GM19463 (cell line): ENCODE measurements around the gene CABLES1.
"Not testable (repeated sequence)": the region's sequence is repeated elsewhere in the genome, so short reads cannot be mapped to it uniquely, and the experiment has no call there.

Experiments used
- ATAC-seq: cut with Tn5 transposase; IDR thresholded peaks from one replicate; pipeline ENCODE4 v1.9.1; 2021; ENCODE audit warnings: mild to moderate bottlenecking, moderate library complexity; ENCODE audit not compliant: unreplicated experiment

CABLES1 gene

GRCh38 chr18:23141104-23141999, 6.1 kb downstream of the CABLES1 start:
- ATAC-seq, result no peak

- ATAC-seq, result no peak
Measured at GRCh38 chr18:23142251-23142929, 7.1 kb downstream of the CABLES1 start.

GRCh38 chr18:23143016-23143814, 7.9 kb downstream of the CABLES1 start:
- no peak for ATAC-seq

GRCh38 chr18:23143815-23144261, 8.6 kb downstream of the CABLES1 start:
- no peak for ATAC-seq

- no peak for ATAC-seq
Measured at GRCh38 chr18:23144640-23145039, 9.4 kb downstream of the CABLES1 start.

GRCh38 chr18:23145621-23146020, 10.3 kb downstream of the CABLES1 start:
- no peak for ATAC-seq

GRCh38 chr18:23146861-23147469, 11.7 kb downstream of the CABLES1 start:
- no peak for ATAC-seq

GRCh38 chr18:23148382-23148781, 13.1 kb downstream of the CABLES1 start:
- ATAC-seq, result no peak

- ATAC-seq, result no peak
Measured at GRCh38 chr18:23149570-23149969, 14.3 kb downstream of the CABLES1 start.

- ATAC-seq, result no peak
Measured at GRCh38 chr18:23151414-23152099, 16.3 kb downstream of the CABLES1 start.

- no peak for ATAC-seq
Measured at GRCh38 chr18:23154030-23154429, 18.7 kb downstream of the CABLES1 start.

- ATAC-seq, result no peak
Measured at GRCh38 chr18:23154823-23155500, 19.7 kb downstream of the CABLES1 start.

- no peak for ATAC-seq
Measured at GRCh38 chr18:23155537-23155936, 20.3 kb downstream of the CABLES1 start.

- no peak for ATAC-seq
Measured at GRCh38 chr18:23156134-23156533, 20.8 kb downstream of the CABLES1 start.

GRCh38 chr18:23158058-23158457, 22.8 kb downstream of the CABLES1 start:
- ATAC-seq, result no peak

- ATAC-seq, result not testable (repeated sequence)
Measured at GRCh38 chr18:23158884-23159283, 23.6 kb downstream of the CABLES1 start.

- ATAC-seq, result no peak
Measured at GRCh38 chr18:23159344-23159743, 24.1 kb downstream of the CABLES1 start.

- no peak for ATAC-seq
Measured at GRCh38 chr18:23162473-23162872, 27.2 kb downstream of the CABLES1 start.

GRCh38 chr18:23163786-23164533, 28.7 kb downstream of the CABLES1 start:
- ATAC-seq, result no peak
